Prostate gland (tissue), 2 donors: ENCODE measurements around the gene TMEM108.

ENCODE experiments used
- CTCF ChIP-seq, 4 experiments: fragments of 200-600 bp in 2 of 4; fragments of 450-650 bp in 2 of 4; sonication (generic) in 2 of 4; IDR thresholded peaks; 1 replicate in 3 of 4; 2 replicates in 1 of 4; pipeline ENCODE4 v1.5.1; 2016 to 2019; ENCODE audit warnings: antibody characterized with exemption in 4 of 4, mild to moderate bottlenecking in 2 of 4, moderate library complexity in 2 of 4
- POLR2A ChIP-seq: fragments of 450-650 bp; IDR thresholded peaks from one replicate; pipeline ENCODE4 v1.6.1; 2016; ENCODE audit warnings: antibody characterized with exemption, mild to moderate bottlenecking

DNA sequence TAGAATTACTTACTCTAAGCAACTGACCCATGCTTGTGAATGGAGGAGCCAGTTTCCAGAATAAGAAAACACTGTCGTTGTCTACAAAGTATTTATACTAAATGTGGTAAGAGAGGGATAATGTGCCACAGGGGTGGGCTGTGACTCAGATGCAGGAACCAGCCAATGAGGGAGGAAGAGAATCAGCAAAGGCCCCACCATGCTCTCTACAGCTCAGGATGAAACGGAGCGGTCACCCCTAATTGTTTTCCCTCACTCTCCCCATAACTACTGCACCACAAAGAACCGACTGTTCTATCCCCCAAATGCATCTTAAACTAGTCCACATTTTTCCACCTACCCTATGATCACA lies 406.2 kb downstream of the TMEM108 start:
- no peak for TF ChIP-seq CTCF (IDR thresholded peaks at IDR 0.05)
- no peak for TF ChIP-seq POLR2A
